Stomach (tissue), 9 donors: ENCODE measurements around the gene VWC2L. TPM values are rescaled to one million over a fixed set of nuclear protein-coding genes. Genes with fewer than 3 reads are reported as not detected.

Experiments
- DNase-seq, 2 donors: peaks; one replicate each; pipeline versions ENCODE4 v3.0.0 to v3.0.0-alpha.2; 2013 to 2019
- H3K27ac ChIP-seq, 5 donors: fragments of 200-600 bp in 4 of 5; sonication (generic) in 4 of 5; one replicate each; pipeline ENCODE4 v1.5.1; 2013 to 2019; ENCODE audit warnings: mild to moderate bottlenecking in 1 of 5, moderate library complexity in 1 of 5
- H3K27me3 ChIP-seq, 3 donors: fragments of 200-600 bp; sonication (generic); one replicate each; pipeline ENCODE4 v1.5.1; 2017 to 2019; ENCODE audit warnings: mixed run types in 1 of 3
- H3K36me3 ChIP-seq, 4 donors: fragments of 200-600 bp; sonication (generic); 1 replicate in 3 of 4; 2 replicates in 1 of 4; pipeline ENCODE4 v1.5.1; 2016 to 2019
- H3K4me1 ChIP-seq, 4 donors: fragments of 200-600 bp; sonication (generic); one replicate each; pipeline ENCODE4 v1.5.1; 2016 to 2019
- H3K4me3 ChIP-seq, 4 donors: fragments of 200-600 bp; sonication (generic) in 3 of 4; one replicate each; pipeline ENCODE4 v1.5.1; 2016 to 2019; ENCODE audit warnings: mild to moderate bottlenecking in 1 of 4
- H3K9me3 ChIP-seq, 4 donors: fragments of 200-600 bp; sonication (generic); one replicate each; pipeline ENCODE4 v1.5.1; 2016 to 2019
- EP300 ChIP-seq: sonication (generic); formaldehyde crosslinking; IDR thresholded peaks from one replicate; pipeline ENCODE4 v1.6.1; 2017; ENCODE audit warnings: antibody characterized with exemption
- POLR2A ChIP-seq, 4 donors: fragments of 450-650 bp; IDR thresholded peaks; one replicate each; pipeline ENCODE4 v1.6.1; 2016; ENCODE audit warnings: antibody characterized with exemption in 4 of 4, control low read depth in 2 of 4, mild to moderate bottlenecking in 1 of 4, moderate library complexity in 1 of 4
- POLR2AphosphoS5 ChIP-seq, 3 donors: sonication (generic); formaldehyde crosslinking; IDR thresholded peaks; one replicate each; pipeline ENCODE4 v1.6.1; 2016; ENCODE audit warnings: antibody characterized with exemption in 3 of 3
- WGBS, 5 donors: extraction: QIAGEN DNeasy Blood & Tissue Kit in 3 of 5; methylation state at CpG; one replicate each; pipeline versions ENCODE4 v1.1.5 to v1.1.7; 2013 to 2018; 5-methylcytosine and 5-hydroxymethylcytosine counted together
- intact Hi-C: fragments of 100-400 bp; cut with DNase I; formaldehyde crosslinking; loops from one replicate; pipeline ENCODE4 v1.15.1; 2023; ENCODE audit warnings: low total_unique reads
- polyA plus RNA-seq, 3 donors: library from polyadenylated mRNA; stranded (reverse); fragments of 200-250 nt; gene quantifications; one replicate each; pipeline ENCODE4 v1.2.3, GENCODE V29; 2013
- total RNA-seq, 5 donors: library from RNA; depleted of rRNA; stranded (reverse); fragments of >200 nt; gene quantifications; one replicate each; pipeline versions ENCODE4 v1.1.0 to v1.2.3, GENCODE V29; 2014 to 2016
- TF ChIP-seq, protein P1 (sequence below), 7 experiments: fragments of 450-650 bp in 4 of 7; fragments of 200-600 bp in 3 of 7; sonication (generic) in 3 of 7; IDR thresholded peaks; one replicate each; pipeline ENCODE4 v1.5.1; 2016 to 2019; ENCODE audit warnings: antibody characterized with exemption in 7 of 7, control low read depth in 2 of 7, mild to moderate bottlenecking in 1 of 7
- donor health status: healthy with polysubstance abuse.
- donor health status: Bipolar disorder and iron deficiency.
- donor health status: healthy.

VWC2L gene
- total and polyA plus RNA-seq, 8 donors, result 0.55 TPM; not detected in 7

DNA sequence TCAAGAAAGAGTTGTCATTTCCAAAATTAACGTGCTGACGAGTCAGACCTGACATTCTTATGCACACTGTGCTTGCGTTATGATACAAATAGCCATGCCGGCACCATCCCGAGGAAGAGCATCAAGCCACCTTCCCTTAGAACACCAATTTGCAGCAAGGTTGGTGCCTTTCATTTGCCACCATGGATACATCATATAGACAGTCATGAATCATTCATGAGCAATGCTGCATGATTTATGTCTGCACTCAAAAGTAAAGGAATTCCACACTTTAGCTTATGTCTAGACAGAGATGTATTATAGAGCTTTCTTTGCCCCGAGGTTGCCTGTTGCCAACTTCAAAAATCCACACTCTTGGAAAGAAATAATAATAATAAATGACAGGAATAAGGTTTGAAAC lies 166.9 kb downstream of the VWC2L start:
- no peak for DNase-seq
- no peaks in the 10 kb centered on the region for H3K9me3 ChIP-seq
- H3K4me1 ChIP-seq, result no peaks in the 10 kb centered on the region
- intact Hi-C loops, result no loop called here
- H3K27ac ChIP-seq, result no peak overlapping the region
- 78 to 86% (median 85%) methylated on average over 6 of the region's 6 CpGs for WGBS, 5 donors
- H3K27me3 ChIP-seq, result no peaks in the 10 kb centered on the region
- H3K36me3 ChIP-seq, result no peaks in the 10 kb centered on the region
- H3K4me3 ChIP-seq, result no peak overlapping the region
- no peak for TF ChIP-seq POLR2AphosphoS5 (IDR thresholded peaks at IDR 0.05)
- TF ChIP-seq POLR2A (IDR thresholded peaks at IDR 0.05), result no peak
- no peak for TF ChIP-seq EP300
- TF ChIP-seq, protein P1, sequence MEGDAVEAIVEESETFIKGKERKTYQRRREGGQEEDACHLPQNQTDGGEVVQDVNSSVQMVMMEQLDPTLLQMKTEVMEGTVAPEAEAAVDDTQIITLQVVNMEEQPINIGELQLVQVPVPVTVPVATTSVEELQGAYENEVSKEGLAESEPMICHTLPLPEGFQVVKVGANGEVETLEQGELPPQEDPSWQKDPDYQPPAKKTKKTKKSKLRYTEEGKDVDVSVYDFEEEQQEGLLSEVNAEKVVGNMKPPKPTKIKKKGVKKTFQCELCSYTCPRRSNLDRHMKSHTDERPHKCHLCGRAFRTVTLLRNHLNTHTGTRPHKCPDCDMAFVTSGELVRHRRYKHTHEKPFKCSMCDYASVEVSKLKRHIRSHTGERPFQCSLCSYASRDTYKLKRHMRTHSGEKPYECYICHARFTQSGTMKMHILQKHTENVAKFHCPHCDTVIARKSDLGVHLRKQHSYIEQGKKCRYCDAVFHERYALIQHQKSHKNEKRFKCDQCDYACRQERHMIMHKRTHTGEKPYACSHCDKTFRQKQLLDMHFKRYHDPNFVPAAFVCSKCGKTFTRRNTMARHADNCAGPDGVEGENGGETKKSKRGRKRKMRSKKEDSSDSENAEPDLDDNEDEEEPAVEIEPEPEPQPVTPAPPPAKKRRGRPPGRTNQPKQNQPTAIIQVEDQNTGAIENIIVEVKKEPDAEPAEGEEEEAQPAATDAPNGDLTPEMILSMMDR (IDR thresholded peaks at IDR 0.05), result no peak

DNA sequence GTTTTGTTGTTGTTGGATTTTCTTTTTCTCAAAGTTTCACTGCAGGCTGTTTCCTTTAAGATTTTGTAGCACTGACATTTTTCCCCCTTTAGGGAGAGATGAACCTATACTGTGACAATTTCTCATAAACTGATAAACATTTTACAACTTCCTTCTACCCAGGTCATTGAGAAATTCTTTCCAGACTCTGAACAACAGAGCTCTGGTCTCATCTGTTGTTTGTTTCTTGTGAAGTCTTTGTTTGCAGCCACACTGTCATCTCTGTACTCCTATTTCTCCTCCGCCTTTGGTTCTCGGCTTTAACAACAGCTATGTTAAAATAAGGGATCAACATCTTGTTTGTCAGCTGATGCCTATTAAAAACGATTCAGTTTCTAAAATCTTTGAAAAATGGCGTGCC lies 167.6 kb downstream of the VWC2L start:
- Histone ChIP-seq H3K9me3 (no peaks in the 10 kb centered on the region), H3K4me3 (no peak overlapping the region), H3K4me1 (no peaks in the 10 kb centered on the region), H3K27ac (no peak overlapping the region), H3K36me3 (no peaks in the 10 kb centered on the region), H3K27me3 (no peaks in the 10 kb centered on the region)
- no peak for DNase-seq
- TF ChIP-seq POLR2AphosphoS5 (IDR thresholded peaks at IDR 0.05) (no peak), POLR2A (IDR thresholded peaks at IDR 0.05) (no peak), EP300 (no peak)
- TF ChIP-seq, protein P1 (IDR thresholded peaks at IDR 0.05), result no peak
- intact Hi-C loops, result no loop called here
- WGBS, 5 donors, result 67 to 79% (median 71%) methylated on average over 4 of the region's 4 CpGs

DNA sequence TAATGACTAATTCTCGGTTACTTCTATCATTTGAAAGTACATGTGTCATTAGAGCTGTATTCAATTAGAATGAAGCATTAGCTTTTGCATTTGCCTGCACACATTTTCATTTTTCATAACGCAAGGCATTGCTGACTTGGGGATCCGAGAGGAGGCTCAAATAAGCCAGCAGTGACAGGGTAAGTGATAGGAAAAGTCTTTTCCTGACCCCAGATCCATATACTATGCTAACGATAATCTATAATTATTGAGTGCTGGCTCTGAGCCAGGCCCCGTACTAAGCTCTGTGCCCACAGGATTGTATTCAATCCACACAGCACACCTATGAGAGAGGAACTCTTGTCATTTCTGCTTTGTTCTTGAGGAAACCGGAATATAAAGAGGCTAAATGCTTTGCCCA lies 168.2 kb downstream of the VWC2L start:
- H3K36me3 ChIP-seq, result no peaks in the 10 kb centered on the region
- no peak for DNase-seq
- no peak for TF ChIP-seq EP300
- TF ChIP-seq, protein P1 (IDR thresholded peaks at IDR 0.05), result no peak
- no peak for TF ChIP-seq POLR2A (IDR thresholded peaks at IDR 0.05)
- TF ChIP-seq POLR2AphosphoS5 (IDR thresholded peaks at IDR 0.05), result no peak
- no peak overlapping the region for H3K4me3 ChIP-seq
- 68 to 75% (median 73%) methylated on average over 6 of the region's 6 CpGs for WGBS, 5 donors
- intact Hi-C loops, result no loop called here
- no peaks in the 10 kb centered on the region for H3K9me3 ChIP-seq
- no peaks in the 10 kb centered on the region for H3K27me3 ChIP-seq
- no peaks in the 10 kb centered on the region for H3K4me1 ChIP-seq
- no peak overlapping the region for H3K27ac ChIP-seq

DNA sequence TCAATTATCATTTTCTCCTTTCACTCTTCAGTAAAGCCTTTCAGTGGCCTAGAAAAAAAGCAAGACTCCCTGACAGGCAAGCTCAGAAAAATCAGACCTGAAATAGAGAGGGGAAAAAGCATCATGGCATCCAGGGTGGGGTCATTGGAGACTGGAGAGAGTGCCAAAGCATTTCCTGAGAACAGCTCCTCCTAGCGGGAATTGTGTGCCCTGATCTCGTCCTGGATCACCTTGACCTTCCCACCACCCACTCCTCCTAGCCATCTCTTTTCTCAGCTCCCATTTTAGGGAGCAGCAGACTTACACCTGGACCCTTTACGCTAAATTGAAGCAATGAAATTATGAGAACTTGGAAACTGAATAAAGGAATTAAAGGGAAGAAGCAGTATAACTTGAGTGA lies 176.6 kb downstream of the VWC2L start:
- no peaks in the 10 kb centered on the region for H3K36me3 ChIP-seq
- 43 to 50% (median 47%) methylated on average over 3 of the region's 3 CpGs for WGBS, 5 donors
- TF ChIP-seq, protein P1 (IDR thresholded peaks at IDR 0.05), result no peak
- no peak for TF ChIP-seq POLR2AphosphoS5 (IDR thresholded peaks at IDR 0.05)
- TF ChIP-seq POLR2A (IDR thresholded peaks at IDR 0.05), result no peak
- no peak for TF ChIP-seq EP300
- intact Hi-C loops, result no loop called here
- DNase-seq, result no peak
- no peaks in the 10 kb centered on the region for H3K27me3 ChIP-seq
- no peaks in the 10 kb centered on the region for H3K9me3 ChIP-seq
- H3K4me3 ChIP-seq, result no peak overlapping the region
- no peaks in the 10 kb centered on the region for H3K4me1 ChIP-seq
- H3K27ac ChIP-seq, result no peak overlapping the region
